LNCAP (cell line): ENCODE data around the gene TOR1AIP2.
A peak's percentile ranks its signal among the peaks of the same experiment; 100 is the strongest.

ENCODE experiments used
- TF ChIP-seq, protein P1 (sequence below): fragments of 450-650 bp; IDR thresholded peaks from 2 replicates; pipeline ENCODE4 v1.5.1; 2017; ENCODE audit warnings: mild to moderate bottlenecking

TOR1AIP2 gene

DNA sequence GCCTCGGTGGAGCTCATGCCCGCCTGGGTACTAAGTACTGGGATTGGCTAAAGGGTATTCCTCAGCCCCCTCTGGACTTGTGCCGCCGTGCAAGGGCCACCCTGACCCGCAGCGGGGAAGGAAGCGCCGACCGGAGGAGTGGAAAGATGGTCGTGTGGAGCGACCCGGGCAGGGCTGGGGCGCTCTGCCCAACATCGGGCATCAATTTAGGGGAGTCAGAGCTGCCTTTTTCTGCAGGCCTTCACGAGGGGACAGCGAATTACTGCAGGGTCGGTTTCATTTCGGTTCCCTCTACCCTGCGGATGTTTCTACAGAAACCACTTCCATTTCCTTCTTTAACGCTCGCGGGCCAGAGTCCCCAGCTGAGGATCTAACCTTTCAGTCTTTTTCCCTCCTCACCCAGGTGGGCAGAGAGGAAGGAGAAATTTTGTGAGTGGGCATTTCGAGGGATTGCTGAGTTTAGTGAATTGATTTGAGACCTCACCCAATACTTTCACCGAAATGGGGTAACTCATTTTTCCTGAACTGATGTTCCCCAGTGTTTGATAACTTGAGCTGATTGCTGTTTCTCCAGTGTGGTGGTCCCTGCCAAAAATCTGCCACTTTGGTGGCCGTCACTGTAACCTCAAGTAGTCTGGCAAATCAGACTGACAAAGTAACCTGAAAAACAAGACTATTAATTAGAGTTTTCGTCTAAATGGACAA is 5.6 kb upstream of the TOR1AIP2 start:
- TF ChIP-seq, protein P1, sequence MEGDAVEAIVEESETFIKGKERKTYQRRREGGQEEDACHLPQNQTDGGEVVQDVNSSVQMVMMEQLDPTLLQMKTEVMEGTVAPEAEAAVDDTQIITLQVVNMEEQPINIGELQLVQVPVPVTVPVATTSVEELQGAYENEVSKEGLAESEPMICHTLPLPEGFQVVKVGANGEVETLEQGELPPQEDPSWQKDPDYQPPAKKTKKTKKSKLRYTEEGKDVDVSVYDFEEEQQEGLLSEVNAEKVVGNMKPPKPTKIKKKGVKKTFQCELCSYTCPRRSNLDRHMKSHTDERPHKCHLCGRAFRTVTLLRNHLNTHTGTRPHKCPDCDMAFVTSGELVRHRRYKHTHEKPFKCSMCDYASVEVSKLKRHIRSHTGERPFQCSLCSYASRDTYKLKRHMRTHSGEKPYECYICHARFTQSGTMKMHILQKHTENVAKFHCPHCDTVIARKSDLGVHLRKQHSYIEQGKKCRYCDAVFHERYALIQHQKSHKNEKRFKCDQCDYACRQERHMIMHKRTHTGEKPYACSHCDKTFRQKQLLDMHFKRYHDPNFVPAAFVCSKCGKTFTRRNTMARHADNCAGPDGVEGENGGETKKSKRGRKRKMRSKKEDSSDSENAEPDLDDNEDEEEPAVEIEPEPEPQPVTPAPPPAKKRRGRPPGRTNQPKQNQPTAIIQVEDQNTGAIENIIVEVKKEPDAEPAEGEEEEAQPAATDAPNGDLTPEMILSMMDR = no peak

DNA sequence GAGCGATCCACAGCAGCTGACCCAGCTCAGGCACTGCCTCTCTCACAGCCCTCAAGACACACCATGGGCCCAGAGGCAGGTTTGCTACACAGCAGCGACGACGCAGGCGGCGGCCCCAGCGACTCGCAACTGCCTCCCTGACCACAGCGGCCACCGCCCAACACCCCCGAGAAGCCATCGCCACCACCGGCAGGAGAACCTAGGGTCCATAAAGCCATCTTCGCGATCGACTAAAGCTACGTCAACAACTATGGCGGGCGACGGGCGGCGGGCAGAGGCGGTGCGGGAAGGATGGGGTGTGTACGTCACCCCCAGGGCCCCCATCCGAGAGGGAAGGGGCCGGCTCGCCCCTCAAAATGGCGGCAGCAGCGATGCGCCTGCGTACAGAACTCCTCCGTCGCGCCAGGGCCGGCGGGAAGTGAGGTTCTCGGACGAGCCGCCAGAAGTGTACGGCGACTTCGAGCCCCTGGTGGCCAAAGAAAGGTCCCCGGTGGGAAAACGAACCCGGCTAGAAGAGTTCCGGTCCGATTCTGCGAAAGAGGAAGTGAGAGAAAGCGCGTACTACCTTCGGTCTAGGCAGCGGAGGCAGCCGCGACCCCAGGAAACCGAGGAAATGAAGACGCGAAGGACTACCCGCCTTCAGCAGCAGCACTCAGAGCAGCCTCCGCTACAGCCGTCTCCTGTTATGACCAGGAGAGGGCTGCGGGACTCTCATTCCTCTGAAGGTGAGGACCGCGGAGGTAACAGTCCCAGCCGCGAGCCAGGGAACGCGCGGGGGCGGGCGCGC is 4.8 kb upstream of the TOR1AIP2 start, which contains the start of gene TOR1AIP1:
Gene TOR1AIP1, plus strand, starts transcription at position 33 of the 787 bp plus-strand sequence. Its CDS starts 218 bp downstream, at position 251.
- TF ChIP-seq, protein P1 = peak; percentile 28; the same call in 1 of the 2 replicates

DNA sequence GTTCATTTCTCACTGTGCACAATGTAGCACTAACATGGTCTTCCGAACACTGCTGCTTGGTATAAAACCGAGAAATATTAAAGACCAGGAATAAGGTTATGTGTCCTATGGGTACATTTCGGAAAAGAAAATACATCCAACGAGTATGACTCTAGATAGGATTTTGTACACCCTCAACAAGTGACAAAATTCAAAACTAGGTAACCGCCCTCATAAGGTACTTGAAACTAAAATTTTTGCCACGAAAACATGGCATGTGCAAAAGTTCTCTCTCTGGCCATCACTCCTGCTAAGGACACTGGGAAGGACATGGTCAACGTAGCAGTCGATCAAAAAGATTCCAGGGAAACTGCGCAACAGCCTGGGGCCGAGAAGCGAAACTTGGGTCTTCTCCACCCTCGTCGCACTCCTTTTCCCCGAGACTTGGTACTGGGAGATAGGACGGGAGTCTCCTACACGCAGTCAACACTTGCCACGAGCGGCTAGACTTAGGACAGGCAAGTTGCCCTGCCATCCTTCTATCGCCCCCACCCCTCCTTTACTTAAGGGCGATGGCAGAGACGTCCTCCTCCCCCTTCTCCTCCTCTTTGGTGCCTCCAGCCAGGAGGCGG is 4.1 kb upstream of the TOR1AIP2 start:
- TF ChIP-seq, protein P1 = no peak

- TF ChIP-seq, protein P1 = no peak
Measured at GRCh38 chr1:179879797-179880196, 2.2 kb upstream of the TOR1AIP2 start.

DNA sequence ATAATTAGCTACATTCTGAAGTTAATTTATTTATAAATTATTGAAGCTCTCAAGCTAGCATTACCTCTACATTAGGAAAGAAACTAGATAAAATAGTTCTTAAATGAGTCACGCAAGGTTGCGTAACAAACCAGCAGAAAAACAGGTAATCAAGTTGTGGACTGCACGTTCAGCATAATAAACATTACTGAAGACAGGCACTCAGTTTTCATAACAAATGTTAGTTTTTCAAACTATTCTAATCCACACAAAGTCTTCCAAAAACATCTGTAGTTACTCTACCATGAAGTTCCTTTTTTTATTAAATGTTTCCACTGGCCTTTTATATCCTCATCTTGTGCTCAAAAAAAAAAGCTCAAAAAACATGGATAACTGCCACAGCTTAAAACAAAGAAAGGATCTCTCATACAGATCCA is 1.3 kb downstream of the TOR1AIP2 start:
- TF ChIP-seq, protein P1 = no peak

- TF ChIP-seq, protein P1 = no peak
Measured at GRCh38 chr1:179875596-179876299, 1.9 kb downstream of the TOR1AIP2 start.

GRCh38 chr1:179873438-179873851 is 4.2 kb downstream of the TOR1AIP2 start:
- TF ChIP-seq, protein P1 = no peak
